Upper lobe of right lung (tissue), 1 donor: ENCODE results near the gene POLH. TPM values are rescaled to one million over a fixed set of nuclear protein-coding genes. Genes with fewer than 3 reads are reported as not detected.
"Not testable (repeated sequence)": the region's sequence is repeated elsewhere in the genome, so short reads cannot be mapped to it uniquely, and the experiment has no call there.

Experiments used
- ATAC-seq: fragments of 200-7000 bp; cut with Tn5 transposase; one replicate; pipeline ENCODE4 v1.9.1; 2020; ENCODE audit warnings: mild to moderate bottlenecking, moderate library complexity
- DNase-seq: peaks from one replicate; pipeline ENCODE4 v3.0.0-alpha.2; 2020
- H3K27ac ChIP-seq: fragments of 200-600 bp; one replicate; pipeline ENCODE4 v1.8.0; 2022
- H3K27me3 ChIP-seq: fragments of 200-600 bp; one replicate; pipeline ENCODE4 v1.8.0; 2022; ENCODE audit warnings: mild to moderate bottlenecking
- H3K36me3 ChIP-seq: fragments of 200-600 bp; one replicate; pipeline ENCODE4 v1.8.0; 2022
- H3K4me1 ChIP-seq: fragments of 200-600 bp; one replicate; pipeline ENCODE4 v1.8.0; 2022
- H3K4me3 ChIP-seq: fragments of 200-600 bp; one replicate; pipeline ENCODE4 v1.8.0; 2022; ENCODE audit warnings: mild to moderate bottlenecking
- H3K9me3 ChIP-seq: fragments of 200-600 bp; one replicate; pipeline ENCODE4 v1.8.0; 2022
- intact Hi-C: fragments of 100-400 bp; cut with DNase I; formaldehyde crosslinking; loops from one replicate; pipeline ENCODE4 v1.11.0; 2022
- total RNA-seq: library from RNA; stranded (reverse); fragmentation: NEBNext Ultra II Directional; extraction: Animal tissue kit (Norgen Biotek cat#: 25700); gene quantifications from one replicate; pipeline ENCODE4 v1.2.1, GENCODE V29; 2021
- TF ChIP-seq, protein P1 (sequence below): fragments of 200-600 bp; IDR thresholded peaks from one replicate; pipeline ENCODE4 v1.8.0; 2022; ENCODE audit warnings: antibody characterized with exemption
- donor health status: DM: no; HTN: yes; CAD: no; lungs with severe emphysema.

POLH gene
- total RNA-seq, 1 donor from 2014 or later: 21.4 TPM

DNA sequence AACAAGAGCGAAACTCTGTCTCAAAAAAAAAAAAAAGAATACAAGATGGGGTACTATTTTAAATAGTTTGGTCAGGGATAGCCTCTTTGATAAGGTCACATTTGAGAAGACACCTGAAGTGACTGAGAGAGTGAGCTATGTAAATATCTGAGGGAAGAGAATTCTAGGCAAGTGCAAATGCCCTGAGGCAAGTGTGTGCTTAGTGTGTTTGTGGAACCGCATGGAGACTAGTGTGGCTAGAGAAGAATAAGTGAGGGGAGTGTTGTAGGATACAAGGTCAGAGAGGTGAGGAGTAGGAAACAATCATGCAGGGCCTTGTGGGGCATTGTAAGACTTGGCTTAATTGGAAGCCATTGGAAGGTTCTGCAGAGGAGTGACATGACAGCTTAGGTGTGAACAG lies 72.3 kb downstream of the POLH start:
- ATAC-seq: no peak
- no peaks in the 10 kb centered on the region for H3K36me3 ChIP-seq
- no peak for DNase-seq
- TF ChIP-seq, protein P1, sequence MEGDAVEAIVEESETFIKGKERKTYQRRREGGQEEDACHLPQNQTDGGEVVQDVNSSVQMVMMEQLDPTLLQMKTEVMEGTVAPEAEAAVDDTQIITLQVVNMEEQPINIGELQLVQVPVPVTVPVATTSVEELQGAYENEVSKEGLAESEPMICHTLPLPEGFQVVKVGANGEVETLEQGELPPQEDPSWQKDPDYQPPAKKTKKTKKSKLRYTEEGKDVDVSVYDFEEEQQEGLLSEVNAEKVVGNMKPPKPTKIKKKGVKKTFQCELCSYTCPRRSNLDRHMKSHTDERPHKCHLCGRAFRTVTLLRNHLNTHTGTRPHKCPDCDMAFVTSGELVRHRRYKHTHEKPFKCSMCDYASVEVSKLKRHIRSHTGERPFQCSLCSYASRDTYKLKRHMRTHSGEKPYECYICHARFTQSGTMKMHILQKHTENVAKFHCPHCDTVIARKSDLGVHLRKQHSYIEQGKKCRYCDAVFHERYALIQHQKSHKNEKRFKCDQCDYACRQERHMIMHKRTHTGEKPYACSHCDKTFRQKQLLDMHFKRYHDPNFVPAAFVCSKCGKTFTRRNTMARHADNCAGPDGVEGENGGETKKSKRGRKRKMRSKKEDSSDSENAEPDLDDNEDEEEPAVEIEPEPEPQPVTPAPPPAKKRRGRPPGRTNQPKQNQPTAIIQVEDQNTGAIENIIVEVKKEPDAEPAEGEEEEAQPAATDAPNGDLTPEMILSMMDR: no peak
- H3K27me3 ChIP-seq: no peaks in the 10 kb centered on the region
- no peak overlapping the region for H3K4me3 ChIP-seq
- intact Hi-C loops: no loop called here
- H3K4me1 ChIP-seq: no peaks in the 10 kb centered on the region
- no peak overlapping the region for H3K27ac ChIP-seq
- H3K9me3 ChIP-seq: no peaks in the 10 kb centered on the region

DNA sequence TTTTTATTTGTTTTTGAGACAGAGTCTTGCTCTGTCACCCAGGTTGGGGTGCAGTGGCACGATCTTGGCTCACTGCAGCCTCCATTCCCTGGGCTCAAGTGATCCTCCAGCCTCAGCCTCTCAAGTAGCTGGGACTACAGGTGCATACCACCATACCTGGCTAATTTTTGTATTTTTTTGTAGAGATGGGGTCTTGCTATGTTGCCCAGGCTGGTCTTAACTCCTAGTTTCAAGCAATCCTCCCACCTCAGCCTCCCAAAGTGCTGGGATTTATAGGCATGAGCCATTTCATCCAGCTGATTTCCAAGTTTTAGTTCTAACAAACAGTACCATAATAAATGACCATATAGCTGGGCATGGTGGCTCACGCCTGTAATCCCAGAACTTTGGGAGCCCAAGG lies 76.8 kb downstream of the POLH start:
- H3K9me3 ChIP-seq, H3K4me3 ChIP-seq, H3K27ac ChIP-seq, H3K27me3 ChIP-seq, H3K36me3 ChIP-seq, intact Hi-C loops, ATAC-seq, DNase-seq, H3K4me1 ChIP-seq: not testable (repeated sequence)

DNA sequence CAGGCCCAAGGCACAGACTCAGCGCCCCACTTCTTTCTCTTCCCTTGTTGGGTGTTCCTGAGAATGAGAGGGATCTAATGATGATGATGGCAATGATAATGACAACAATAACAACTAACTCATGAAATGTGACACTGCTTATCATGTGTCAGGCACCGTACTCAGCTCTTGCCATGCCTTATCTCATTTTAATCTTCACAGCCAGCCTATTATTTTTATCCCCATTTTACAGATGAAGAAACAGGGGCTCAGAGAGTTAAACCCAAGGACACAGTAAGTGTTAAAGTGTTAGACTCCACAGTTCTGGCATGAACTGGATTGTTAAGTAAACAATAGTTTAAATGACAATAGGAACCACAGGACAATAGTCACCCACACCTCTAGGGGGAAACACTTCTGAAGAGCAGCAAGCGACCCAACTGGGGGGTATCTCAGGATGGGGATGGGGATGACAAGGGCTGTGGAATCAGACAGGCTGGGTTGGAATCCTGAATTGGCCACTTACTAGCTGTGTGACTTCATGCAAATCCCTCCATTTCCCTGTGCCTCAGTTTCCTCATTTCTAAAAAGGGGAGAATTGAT lies 81.3 kb downstream of the POLH start:
- H3K4me3 ChIP-seq: no peak overlapping the region
- H3K4me1 ChIP-seq: no peaks in the 10 kb centered on the region
- DNase-seq (no peak), ATAC-seq (no peak)
- intact Hi-C loops: no loop called here
- H3K27me3 ChIP-seq: no peaks in the 10 kb centered on the region
- no peaks in the 10 kb centered on the region for H3K9me3 ChIP-seq
- H3K27ac ChIP-seq: no peak overlapping the region
- H3K36me3 ChIP-seq: no peaks in the 10 kb centered on the region
- TF ChIP-seq, protein P1: no peak

DNA sequence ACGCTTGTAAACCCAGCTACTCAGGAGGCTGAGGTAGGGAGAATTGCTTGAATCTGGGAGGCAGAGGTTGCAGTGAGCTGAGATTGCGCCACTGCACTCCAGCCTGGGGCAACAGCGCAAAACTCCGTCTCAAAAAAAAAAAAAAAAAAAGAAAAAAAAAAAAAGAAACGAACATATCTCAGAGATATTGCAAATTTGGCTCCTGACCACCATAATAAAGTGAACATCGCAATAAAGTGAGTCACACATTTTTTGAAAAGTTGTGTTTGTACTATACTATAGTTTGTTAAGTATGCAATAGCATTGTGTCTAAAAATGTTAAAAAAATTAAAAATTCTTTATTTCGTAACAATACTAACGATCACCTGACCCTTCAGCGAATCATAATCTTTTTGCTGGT lies 82.2 kb downstream of the POLH start:
- Histone ChIP-seq H3K27me3 (no peaks in the 10 kb centered on the region), H3K4me1 (no peaks in the 10 kb centered on the region), H3K27ac (no peak overlapping the region), H3K4me3 (no peak overlapping the region), H3K9me3 (no peaks in the 10 kb centered on the region), H3K36me3 (no peaks in the 10 kb centered on the region)
- intact Hi-C loops: no loop called here
- no peak for ATAC-seq
- no peak for DNase-seq
- TF ChIP-seq, protein P1: no peak

DNA sequence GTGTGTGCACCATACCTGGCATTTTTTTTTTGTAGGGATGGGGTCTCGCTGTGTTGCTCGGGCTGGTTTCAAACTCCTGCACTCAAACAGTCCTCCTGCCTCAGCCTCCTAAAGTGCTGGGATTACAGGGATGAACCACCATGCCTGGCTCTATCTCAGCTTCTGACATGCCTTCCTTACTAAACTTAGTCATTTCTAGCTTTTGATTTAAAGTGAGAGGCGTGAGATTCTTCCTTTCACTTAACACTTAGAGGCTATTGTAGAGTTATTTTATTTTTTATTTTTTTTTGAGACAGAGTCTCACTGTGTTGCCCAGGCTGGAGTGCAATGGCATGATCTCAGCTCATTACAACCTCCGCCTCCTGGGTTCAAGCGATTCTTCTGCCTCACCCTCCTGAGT lies 87.0 kb downstream of the POLH start:
- not testable (repeated sequence) for H3K36me3 ChIP-seq, H3K4me1 ChIP-seq, ATAC-seq, DNase-seq, H3K27me3 ChIP-seq, H3K4me3 ChIP-seq, H3K27ac ChIP-seq, H3K9me3 ChIP-seq
- intact Hi-C loops: loop anchor here (10.0 kb wide), 2 partner anchors 102 to 422 kb away; no protein-coding TSS in a partner anchor

Other genes starting within 250 kb of the POLH start
- 16.4 TPM for gene ZNF318, start 206.5 kb upstream of the POLH start, total RNA-seq
- 30.0 TPM for gene ABCC10, start 148.6 kb upstream of the POLH start, total RNA-seq
- 0.23 TPM for gene DLK2, start 120.6 kb upstream of the POLH start, total RNA-seq
- gene TJAP1, start 98.6 kb upstream of the POLH start, total RNA-seq: 31.2 TPM
- 0.55 TPM for gene LRRC73, start 65.8 kb upstream of the POLH start, total RNA-seq
- 100 TPM for gene YIPF3, start 59.3 kb upstream of the POLH start, total RNA-seq
- 28.5 TPM for gene POLR1C, start 59.1 kb upstream of the POLH start, total RNA-seq
- 36.9 TPM for gene XPO5, start 147 bp upstream of the POLH start, total RNA-seq
- gene GTPBP2, start 53.1 kb downstream of the POLH start, total RNA-seq: 85.7 TPM
- 18.5 TPM for gene MAD2L1BP, start 59.7 kb downstream of the POLH start, total RNA-seq
- 0.20 TPM for gene RSPH9, start 68.9 kb downstream of the POLH start, total RNA-seq
- gene MRPS18A, start 111.6 kb downstream of the POLH start, total RNA-seq: 28.1 TPM
- gene VEGFA, start 194.0 kb downstream of the POLH start, total RNA-seq: 231 TPM